Measurements from ENCODE around the gene CARD9.
A peak's percentile ranks its signal among the peaks of the same experiment; 100 is the strongest.

CARD9 gene

DNA sequence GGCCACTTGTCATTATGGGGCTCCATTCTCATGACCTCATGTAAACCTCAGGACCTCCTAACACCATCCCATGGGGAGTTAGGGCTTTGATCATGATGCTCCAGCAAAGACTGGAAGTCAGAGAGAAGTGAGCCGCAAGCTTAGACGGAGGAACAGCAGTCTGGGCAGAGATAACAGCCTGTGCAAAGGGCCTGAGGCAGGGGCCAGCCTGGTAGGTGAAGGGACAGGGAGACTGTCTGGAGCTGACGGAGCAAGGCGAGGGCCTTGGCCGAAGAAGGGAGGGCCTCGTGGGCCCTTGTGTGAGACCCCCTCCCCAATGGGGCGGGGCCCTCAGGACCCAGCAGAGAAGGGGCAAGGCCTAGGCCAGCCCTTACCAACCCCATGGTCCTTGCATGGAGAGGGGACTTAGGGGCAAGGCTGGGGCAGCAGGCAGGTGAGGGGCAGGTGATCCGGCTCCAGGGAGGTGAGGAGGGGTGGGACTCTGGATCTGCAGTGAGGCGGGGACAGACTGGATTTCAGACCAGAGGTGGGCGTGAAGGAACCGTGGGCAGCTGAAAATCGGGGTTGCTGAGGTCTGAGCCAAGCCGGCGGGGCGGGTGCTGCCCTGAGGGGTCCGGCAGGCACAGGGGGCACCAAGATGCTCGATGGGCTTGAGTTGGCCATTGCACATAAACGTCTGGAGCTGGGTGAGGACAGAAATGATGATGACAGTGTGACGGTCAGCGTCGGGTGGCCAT is 28.8 kb downstream of the CARD9 start:
- no peak for DNase-seq

DNA sequence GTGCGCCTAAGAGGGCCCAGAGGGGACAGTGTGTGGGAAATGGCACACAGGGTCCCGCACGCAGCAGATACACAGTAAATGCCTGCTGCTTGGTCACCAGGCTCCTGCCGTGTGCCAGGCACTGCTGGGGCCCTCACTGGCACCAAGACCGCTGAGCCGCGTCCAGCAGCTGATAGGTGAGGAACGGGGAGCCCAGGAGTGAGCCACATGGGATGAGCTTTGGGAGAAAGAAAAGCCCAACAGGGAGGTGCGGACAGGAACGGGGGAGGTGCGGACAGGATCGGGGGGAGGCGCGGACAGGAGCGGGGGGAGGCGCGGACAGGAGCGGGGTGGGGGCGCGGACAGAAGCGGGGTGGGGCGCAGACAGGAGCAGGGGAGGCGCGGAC is 29.6 kb downstream of the CARD9 start:
- no peak for DNase-seq

DNA sequence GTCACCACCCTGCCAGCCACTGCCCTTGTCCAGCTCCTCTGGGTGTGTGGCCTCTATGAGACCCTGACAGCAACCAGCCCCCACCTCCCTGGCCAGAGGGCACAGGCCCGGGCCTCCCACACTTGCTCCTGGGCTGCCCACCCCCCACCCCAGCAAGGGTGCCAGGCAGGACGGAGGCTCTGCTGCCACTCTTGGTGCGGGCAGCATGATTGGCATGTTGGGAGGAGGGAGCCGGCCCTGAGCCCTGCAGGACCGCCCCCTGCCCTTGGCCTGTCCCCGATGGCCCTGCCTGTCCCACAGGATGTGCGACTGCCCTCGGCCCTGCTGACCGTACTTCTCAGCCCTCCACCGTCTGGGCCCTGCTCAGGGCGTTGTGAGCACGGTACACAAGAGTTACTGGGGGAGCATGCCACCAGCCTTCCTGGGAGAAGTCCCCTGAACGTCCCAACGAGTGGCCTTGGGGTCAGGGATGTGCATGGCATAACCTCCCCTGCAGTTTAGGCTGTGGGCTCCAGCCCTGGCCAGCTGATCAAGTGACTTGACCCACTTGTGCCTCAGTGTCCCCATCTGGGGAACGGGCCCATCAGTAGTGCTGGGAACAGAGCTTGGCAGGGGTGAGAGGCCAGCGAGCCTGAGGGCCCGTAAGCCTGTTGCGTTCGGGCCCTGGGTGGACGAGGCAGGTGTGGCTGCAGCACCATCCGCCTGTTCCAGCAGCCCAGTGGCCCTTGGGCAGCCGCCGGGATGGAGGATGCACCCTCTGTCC is 30.2 kb downstream of the CARD9 start:
- no peak for DNase-seq

DNA sequence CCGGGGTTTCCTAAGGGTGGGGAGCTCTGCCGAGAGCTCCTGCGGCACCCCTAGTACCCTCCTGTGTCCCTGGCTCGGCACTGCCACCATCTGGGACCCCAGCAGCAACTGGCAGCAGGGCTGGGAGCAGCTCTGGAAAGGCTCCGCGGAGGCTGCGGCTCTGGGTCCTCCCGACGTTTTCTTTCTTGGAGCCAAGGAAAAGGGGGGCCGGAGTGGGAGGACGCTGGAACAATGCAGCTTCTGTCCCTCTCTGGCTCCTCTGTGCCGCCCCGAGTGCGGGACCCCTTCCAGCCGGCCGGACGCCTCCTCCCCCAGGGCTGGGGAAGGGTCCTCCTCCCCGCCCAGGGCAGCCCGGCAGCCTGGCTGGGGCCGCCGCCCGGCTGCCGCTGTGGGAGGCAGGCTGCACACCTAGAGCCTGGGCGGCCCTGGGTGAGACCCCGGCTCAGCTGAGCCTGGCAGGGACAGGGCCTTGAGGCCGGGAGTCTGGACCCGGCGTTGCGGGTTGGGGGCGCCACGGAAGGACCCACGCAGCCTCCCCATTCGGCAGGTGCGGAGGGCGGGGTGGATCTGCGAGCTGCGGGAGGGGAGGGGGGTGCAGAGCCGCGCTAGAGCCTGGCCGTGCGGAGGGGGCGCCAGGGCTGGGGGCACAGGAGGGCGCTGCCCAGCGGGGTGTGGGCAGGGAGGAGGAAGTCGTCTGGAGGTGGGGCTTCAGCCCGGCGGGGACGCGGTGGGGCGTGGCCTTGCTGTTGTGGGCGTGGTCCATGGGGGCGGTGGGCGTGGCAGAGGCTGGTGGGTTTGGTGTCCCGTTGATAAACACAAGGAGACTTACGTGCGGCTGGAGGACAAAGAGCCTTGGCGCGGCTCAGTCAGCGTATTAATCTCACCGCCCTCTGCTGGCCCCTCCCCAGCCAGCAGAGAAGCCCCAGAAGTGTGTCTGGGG is 31.0 kb downstream of the CARD9 start:
- peak in 3 of 4 experiments; percentile 25 to 45 (median 30) for DNase-seq

DNA sequence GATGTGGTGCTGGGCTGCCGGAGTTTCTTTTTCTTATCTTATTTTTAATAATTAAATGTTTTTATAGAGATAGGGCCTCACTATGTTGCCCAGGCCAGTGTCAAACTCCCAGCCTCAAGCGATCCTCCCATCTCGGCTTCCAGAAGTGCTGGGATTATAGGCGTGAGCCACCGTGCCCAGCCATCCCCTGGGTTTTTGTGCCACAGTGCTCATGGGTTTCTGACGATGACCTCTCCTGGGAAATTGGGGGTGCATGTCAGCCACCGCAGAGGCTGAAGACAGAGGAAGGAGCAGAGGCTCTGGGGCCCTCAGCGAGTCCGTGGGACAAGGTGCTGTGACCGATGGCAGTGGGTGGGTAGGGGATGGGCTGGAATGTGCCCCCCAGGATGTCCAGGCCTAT is 31.7 kb downstream of the CARD9 start:
- DNase-seq, result no peak

DNA sequence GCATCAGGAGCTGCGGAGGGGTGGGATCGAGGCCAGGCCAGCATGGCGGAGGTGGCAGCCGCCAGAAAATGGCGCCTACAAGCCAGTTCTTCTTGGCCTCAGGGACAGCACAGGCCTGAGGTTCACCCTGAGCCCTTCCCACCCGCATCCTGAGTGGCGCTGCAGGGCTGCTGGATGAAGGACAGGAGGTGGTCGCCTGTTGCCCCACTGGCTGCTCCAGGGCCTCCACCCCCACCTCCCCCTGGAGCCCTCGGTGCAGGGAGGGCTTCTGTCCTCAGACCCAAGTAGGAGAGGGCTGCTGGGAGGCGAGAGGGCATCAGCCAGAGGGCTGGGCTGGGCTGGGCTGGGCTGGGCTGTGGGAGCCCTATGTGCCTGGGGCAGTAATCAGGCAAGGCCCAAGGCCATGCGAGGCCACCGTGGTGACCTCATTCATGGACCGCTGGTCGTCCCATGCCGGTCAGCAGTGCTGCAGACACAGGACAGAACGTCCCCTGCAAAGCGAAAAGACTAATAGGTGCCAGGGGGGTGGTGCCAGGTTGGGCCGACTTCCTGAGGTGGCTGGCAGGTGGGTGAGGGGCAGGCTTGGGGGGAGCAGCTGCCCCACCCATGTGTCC is 32.3 kb downstream of the CARD9 start:
- no peak for DNase-seq

DNA sequence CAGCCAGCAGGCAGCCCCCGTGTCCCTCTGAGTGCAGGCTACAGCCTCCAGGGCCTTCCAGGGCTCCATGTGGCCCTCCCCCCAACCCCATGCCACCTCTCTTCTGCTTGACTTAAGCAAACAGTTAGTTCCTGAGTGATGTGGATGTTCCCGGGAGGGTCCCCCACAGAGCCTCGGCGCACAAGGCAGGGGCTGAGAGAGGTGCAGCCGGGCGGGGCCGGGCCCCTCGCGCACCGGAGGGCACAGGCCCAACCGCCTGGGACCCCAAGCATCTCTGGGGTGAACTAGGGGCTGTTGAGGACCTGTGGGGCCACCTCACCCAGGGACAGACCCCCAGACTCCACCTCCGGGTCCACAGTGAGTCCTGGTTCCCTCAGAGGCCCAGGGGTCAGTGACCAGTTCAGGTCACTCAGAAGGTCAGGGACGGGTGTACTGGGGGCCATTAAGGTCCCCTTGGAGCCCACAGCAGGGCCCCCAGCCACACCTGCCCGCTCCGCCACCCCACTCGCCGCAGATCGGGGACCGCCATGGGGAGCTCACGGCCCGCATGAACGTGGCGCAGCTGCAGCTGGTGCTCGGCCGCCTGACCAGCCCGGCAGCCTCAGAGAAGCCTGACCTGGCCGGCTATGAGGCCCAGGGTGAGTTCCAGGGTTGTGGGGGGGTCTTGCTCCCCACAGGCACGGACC is 33.0 kb downstream of the CARD9 start:
- no peak for DNase-seq

DNA sequence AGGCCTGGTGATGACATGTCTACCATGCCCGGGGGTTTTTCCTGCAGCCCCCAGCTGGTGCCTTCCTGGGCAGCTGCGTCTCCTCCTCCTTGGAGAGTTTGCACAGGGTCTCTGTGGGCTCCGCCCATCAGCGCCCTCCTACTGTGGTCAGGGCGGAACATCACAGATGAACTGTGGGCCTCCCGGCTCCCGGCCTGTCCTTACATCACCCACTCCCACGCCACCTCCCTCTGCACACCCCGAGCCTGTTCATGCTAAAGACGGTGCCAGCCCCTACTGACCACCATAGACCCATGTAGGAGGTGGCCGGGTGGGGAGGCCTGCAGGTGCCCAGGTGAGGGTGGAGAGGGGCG is 33.5 kb downstream of the CARD9 start:
- DNase-seq, result no peak

DNA sequence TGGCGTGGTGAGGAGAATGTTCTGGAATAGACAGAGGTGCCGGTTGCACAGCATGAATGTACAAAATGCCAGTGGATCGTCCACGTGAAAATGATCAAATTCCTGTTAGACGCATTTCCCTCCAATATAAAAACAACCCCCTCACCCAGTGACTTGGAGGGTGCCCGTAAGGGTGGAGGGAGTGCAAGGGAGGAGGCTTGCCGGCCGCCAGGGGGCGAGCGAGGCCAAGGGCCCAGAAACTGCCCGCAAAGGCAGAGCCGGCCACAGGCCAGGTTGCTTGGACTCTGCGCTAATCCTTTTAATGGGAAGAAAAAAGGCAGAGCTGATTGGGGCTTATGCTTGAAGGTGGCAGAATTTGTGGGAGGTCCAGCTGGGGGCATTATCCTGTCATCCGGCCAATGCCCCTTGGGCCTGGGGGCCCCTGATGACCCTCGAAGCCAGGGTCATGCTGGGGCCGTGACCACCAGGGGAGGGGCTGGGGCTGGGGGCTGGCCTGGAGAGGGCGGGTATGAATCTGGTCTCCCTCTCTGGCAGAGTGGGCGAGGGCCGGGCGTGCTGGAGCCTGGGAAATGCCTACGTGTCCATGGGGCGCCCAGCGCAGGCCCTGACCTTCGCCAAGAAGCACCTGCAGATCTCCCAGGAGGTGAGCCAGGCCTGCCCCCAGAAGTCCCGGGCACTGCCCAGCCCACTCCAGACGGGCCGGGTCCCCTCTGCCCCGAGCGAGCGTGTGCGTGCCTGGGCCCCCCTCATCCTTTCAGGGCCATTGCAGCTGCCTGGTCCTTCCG is 34.1 kb downstream of the CARD9 start:
- peak in 1 of 4 experiments; percentile 24 for DNase-seq

DNA sequence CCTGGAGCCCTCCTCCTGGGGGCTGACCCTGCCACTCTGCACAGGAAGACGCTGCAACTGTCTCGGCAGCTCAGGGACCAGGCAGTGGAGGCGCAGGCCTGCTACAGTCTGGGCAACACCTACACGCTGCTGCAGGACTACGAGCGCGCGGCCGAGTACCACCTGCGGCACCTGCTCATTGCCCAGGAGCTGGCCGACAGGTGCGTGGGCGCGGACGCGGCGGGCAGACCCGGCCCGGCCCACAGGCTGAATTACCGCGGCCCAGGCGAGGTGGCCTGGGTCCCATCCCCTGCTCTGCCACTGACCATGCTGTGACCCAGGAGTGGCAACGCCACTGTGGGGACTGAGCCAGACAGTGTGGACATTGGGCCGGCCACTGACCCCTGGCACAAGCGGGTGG is 35.0 kb downstream of the CARD9 start:
- DNase-seq, result no peak

DNA sequence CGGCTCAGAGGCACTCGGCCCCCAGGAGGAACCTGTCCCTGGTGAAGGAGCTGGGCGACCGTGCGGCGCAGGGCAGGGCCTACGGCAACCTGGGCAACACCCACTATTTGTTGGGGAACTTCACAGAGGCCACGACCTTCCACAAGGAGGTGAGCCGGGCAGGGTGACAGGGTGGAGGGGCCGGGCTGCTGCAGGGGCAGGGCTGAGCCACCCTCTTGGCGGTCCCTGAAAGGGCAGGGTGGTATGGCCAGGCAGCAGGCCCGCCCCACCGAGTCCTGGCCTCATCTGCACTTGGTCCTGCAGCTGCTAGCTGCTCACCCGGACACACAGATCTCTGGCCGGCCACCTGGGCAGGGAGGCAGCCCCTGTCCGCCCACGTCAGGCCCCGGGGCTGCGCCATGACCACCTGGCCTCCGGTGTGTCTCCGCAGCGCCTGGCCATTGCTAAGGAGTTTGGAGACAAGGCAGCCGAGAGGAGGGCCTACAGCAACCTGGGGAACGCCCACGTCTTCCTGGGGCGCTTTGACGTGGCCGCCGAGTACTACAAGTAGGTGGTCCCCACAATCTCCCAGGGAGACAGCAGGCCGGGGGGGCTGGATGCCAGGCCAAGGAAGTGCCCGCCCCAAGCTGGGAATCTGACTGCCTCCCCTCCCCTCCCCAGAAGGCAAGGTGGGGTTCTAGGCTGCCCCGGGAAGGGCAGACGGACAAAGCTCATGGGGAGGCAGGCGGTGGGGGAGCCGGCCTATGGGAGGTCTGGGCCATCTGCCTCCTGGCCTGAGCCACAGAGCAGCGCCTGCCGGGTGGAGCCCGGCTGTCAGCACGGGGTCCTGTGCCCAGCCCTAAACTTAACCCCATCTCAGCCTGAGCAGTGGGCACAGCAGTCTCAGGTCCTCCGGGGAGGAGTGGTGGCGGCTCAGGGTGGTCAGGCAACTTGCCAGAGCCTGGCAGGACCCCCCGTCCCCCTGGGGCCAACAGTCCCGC is 35.8 kb downstream of the CARD9 start:
- no peak for DNase-seq

DNA sequence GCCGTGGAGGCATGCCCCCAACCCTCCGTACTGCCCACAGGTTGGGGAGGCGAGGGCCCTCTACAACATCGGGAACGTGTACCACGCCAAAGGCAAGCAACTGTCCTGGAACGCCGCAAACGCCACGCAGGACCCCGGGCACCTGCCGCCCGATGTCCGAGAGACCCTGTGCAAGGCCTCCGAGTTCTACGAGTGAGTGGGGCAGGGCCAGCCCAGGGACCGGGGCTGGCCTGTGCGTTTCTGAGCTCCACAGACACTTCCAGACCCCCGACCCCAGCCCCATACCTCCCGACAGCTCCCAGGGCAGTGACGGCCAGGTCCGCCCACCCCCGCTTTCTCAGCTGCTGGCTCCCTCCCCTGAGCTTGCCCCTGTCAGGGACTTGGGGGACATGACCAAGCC is 36.6 kb downstream of the CARD9 start:
- DNase-seq, result no peak

DNA sequence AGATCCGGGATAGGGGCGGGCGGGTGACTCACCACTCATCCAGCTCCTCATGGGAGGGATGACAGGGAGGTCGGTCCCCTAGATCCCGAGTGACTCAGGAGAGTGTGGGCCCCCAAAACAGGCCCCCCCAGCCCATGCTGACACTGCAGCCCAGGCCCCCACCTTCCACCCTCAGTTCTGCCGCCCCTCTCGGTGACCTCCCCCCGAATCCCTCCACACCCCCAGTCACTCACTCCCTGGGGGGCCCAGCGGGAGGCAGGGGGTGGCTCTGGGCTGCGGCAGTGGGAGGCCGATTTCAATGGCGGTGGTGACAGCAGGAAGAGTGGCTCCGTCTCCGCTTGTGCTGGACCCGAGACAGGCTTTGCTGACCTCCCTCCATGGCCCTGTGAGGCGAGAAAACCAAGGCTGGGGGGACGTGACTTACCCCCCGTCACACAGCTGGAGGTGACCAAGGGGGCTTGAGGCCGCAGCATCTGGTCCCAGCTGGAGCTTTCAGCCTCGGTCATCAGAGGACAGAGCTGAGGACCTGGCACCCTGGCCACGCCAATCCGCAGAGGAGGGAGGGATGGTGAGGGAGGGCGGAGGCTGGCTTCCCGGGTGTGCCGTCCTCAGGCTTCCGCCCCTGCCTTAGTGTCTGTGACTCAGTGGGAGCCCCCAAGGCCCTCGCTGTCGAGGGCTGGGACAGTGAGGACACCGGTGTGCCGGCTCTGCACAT is 37.2 kb downstream of the CARD9 start:
- no peak for DNase-seq

DNA sequence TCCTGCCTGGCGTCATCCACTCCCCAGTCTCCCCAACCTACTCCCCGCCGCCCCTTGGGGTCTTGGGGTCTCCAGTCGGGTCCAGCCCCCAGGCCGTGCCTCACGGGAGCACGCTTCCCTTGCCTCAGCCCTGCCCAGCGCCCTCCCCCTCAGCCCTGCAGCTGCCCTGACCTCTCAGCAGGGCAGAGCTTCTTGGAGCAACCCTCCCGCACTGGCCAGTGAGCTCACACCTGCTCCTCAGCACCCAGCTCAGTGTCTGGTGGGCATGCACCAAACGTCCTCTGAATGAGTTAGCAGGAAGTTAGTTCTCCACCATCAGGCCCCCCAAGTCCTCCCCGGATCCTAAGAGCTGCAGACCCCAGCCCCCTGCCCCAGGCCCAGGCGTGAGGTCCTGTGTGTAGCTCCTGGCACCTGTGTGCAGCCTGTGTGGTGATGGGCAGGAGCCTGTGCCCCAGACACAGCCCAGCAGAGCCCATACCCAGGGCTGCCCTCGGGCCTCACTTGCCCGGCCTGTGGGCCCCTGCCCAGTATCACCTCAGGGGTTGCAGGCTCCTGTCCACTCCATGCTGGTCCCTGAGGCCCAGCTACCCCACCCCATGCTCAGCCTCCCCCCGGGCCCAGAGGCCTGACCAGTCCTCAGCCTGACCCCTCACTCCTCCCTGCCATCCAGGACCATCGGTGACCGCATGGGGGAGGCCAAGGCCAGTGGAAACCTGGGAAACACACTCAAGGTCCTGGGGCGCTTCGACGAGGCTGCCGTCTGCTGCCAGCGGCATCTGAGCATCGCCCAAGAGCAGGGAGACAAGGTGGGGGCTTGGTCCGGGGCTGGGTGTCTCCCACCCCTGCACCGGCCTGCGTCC is 37.9 kb downstream of the CARD9 start:
- DNase-seq, result no peak

DNA sequence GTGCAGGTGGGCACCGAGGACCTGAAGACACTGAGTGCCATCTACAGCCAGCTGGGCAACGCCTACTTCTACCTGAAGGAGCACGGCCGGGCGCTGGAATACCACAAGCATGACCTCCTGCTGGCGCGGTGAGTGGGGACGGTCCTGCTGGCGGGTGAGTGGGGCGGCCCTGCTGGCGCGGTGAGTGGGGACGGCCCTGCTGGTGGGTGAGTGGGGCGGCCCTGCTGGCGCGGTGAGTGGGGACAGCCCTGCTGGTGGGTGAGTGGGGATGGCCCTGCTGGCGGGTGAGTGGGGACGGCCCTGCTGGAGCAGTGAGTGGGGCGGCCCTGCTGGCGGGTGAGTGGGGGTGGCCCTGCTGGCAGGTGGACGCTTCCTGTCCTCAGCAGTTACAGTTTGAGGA is 38.9 kb downstream of the CARD9 start:
- DNase-seq, result no peak

DNA sequence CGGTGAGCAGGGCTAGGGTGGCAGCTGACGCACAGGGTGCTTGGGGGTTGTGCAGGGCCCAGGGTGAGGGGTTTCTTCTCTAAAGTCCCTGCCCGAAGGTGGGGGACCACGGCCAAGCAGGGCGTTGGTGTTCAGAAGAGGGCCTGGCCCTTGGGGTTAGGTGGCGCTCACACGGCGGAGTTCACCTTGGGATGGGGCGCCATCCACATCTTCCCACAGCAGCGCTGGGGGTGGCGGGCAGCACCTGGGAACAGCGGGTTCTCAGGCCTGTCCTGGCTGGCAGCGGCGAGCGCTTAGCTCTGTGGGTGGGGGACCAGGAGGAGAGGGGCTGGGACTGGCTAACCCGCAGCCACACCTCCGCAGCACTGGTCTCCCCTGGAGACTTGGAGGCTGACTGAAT is 40.0 kb downstream of the CARD9 start:
- DNase-seq, result no peak

DNA sequence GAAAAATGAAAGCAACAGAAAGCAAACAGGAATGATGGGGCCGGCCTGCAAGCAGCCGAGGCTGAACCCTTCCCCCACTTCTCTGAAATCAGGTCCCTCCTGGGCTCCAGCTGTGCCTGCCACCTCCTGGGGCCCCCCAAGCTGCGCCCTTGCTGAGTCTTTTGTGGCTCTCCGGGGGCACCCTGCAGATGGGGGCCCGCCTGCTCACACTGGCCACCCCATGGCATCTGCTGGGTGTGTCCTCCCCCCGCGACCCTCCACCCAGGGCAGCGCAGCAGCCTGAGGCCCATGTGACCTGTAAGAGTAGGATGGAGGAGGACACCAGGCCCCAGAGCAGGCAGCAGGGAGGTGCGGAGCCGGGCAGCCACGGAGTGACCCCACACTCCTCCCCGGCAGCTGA is 40.4 kb downstream of the CARD9 start:
- no peak for DNase-seq

DNA sequence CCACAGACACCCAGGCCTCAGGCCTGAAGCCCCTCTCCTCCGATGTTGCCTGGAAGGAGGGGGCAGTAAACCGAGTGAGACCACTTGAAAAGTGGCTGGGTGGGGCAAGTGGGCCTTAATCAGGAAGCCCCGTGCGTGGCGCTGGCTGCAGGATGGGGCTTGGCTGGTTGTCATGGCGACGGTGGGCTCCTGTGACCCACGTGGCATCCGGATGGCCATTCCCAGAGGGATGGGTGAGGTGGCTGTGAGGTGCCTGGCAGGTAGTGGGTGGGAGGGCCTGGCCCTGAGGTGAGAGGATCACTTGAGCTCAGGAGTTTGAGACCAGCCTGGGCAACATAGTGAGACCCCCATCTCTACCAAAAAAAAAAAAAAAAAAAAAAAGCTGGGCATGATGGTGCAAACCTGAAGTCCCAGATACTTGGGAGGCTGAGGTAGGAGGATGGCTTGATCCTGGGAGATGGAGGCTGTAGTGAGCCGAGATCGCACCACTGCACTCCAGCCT is 40.9 kb downstream of the CARD9 start:
- DNase-seq, result no peak

All from activated naive CD4-positive, alpha-beta T cell (primary cell).